Activated CD8-positive, alpha-beta memory T cell treated with anti-CD3 and anti-CD28 coated beads, Interleukin-2, amount 50 U/mL, for 4 hours (primary cell): ENCODE data around the gene FDXACB1.
A peak's percentile ranks its signal among the peaks of the same experiment; 100 is the strongest.

Experiments used
- DNase-seq: peaks from one replicate; pipeline ENCODE4 v3.0.0-alpha.2; 2020

FDXACB1 gene

DNA sequence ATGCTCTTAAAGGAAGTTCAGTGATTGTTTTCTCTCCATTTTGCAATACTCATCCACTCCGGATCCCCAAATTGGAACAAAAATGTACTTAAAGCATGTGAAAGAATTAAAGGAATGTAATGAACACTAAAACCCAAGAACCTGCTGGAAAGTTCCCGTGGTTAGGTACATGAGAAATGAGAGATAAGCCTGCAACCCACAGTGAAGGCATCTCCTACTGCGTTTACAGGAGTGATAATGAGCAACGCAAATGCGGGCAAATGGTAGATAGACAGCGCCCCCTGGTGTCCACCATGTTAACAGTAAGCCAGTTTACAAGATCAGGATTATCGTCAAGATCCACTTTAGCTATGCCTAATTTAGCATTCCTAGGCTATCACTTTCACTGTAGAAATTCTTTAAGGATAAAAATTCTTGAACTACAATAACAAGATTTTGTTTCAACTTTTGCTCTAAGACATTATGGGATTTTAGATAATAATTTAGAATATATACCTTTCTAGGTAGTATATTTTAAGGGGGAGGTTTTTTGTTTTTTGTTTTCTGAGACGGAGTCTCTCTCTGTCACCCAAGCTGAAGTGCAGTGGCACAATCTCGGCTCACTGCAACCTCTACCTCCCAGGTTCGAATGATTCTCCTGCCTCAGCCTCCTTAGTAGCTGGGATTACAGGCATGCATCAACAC lies 37.5 kb downstream of the FDXACB1 start:
- peak; percentile 87 for DNase-seq

DNA sequence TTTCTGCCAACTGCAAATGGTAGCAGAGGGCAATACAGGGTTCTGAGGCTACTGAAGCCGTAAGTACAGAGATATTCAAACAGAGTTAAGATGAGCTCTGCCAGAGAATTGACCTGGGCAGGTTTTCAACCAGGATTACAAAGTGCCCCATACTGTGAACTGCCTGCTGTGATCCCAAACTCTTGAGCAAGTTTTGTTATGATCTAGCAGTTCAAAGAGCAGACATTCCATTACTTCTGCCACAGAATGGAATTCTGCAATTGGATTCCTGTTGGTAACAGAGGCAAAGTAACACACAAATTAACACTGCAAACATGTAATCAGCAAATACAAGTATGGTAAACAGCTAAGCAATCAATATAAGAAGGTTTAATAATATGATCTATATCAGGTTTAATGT lies 38.8 kb downstream of the FDXACB1 start:
- DNase-seq: no peak

DNA sequence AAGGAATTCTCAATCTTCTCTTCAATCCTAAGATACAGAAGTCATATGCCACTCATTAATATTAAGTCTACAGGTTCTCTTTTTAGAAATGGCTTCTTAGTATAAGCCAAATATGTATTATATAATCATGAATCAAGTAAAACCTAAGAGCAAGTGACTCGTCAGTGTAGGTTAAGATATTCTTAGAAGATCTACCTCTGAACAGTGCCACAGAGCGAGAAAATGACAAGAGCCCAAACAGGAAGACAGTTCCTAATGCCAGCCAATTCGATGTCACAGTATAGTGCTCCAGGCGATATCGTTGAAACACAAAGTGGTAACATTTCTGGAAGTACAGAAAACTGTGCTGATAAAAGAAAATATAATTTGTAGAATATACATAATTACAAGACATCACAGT lies 40.9 kb downstream of the FDXACB1 start:
- DNase-seq: no peak

DNA sequence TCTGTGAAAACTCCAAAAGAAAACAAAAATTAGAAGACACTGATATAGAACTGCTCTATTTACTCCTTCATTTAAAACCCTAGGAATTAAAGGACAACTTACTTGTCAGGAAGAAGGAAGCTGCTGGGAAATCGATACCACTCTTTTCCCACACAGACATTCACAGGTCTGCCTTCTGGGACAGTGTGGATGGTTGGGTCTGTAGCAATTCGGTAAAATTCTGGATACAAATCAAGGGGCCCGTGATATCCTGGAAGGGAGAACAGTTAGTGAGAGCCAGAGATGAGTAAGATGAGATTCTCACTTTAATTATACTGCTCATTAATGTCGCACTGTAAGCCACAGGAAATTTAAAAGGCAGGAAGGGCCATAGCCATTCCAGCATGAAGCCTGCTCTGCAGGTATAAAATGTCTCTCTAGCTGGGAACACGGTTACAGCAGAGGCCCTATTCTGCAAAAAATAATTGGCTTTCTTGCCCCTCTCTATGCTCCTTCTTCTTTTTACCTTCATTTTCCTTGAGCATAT lies 41.5 kb downstream of the FDXACB1 start:
- DNase-seq: no peak

DNA sequence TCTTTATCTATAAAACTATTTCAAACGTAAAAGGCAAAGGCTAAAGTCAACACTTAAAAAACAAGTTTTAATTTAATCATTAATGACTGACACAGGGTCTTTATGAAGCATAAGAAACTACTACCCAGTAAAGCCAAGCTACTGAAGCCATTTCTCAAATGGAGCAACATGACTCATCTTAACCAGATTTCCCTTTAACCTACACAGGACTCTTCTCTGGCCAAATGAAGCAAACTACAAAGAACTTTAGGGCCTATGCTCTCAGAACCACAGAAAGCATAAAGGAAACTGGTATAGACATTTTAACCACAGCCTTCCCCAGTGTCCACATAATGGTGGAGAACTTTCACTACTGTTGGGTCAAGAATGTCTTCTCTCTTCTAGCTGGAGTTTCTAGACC lies 42.2 kb downstream of the FDXACB1 start:
- DNase-seq: no peak

DNA sequence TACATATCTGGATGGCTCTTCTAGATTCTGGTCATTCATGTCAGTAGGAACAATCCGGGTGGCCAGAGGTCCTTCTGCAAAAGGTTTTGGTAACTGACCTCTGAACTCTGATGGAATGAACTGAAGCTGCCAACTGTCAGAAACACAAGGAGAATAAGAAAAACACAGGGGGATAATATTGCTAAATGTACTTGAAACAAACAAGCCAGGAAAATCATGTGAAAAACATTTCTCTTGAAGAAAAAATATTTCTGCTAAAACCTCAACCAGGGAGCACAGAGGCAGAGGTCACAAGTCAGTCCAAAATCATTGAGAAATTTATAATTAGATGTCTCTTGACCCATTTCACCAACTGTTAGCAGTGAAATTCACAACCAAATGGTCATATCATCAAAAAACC lies 42.8 kb downstream of the FDXACB1 start:
- DNase-seq: no peak

DNA sequence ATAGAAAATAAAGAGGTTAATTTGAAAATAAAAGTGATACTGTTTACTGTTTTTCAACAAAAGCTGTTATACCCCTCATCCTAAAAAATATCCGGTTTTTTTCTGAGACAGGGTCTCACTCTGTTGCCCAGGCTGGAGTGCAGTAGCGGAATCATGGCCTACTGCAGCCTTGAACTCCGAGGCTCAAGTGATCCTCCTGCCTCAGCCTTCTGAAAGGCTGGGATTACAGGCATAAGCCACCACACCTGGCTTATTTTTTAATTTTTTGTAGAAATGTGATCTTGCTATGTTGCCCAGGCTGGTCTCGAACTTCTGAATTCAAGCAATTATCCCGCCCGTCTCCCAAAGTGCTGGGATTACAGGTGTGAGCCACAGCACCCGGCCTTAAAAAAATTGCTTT lies 43.3 kb downstream of the FDXACB1 start:
- no peak for DNase-seq

DNA sequence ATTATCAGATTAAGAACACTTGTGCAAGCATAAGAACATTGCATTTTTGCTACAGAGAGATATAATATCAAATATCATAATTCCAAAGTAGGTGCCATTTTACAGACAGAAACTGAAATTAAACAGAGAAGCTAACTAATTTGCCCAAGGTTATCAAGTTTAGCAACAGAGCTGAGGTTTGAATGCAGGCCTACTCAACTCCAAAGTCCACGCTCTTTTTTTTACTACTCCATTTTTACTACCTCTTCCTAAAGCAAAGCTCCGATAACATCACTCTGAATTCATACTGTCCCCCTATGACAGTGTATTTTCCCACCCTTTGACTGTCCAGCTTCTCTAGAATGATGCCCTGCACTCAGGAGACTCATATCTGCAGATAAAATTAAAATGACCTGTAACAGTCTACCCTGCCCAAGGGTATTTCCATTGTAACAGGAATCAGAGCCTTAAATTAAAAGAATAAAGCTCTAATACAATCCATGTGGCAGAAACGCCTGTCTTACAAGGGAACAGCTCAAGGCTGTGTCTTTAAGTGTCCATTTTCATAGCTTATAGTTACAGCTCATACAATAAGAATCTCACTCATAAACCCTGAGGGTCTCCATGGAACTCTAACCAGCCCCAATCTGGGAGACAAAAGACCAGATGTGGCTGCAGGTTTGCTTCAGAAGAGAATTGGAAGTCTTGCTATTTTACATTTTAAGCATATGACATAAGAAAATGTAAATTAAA lies 44.4 kb downstream of the FDXACB1 start:
- no peak for DNase-seq

DNA sequence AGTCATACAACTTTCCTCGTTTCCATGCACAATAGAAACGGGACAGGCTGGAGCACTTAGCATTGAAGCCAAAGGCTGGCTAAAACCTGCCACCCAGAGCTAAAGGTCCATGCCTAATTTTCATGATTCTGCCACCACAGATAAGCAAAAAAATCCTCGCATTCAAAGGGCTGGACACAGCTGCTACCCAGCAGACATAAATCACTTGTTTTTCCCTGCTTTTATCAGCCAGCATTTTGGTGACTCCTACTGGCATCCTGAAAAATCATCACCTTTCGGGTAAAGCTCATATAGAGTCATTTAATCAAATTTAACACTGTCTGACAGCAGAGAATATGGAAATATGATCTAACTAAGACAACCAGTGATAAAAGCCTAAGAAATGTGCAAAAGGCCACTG lies 45.4 kb downstream of the FDXACB1 start:
- no peak for DNase-seq

DNA sequence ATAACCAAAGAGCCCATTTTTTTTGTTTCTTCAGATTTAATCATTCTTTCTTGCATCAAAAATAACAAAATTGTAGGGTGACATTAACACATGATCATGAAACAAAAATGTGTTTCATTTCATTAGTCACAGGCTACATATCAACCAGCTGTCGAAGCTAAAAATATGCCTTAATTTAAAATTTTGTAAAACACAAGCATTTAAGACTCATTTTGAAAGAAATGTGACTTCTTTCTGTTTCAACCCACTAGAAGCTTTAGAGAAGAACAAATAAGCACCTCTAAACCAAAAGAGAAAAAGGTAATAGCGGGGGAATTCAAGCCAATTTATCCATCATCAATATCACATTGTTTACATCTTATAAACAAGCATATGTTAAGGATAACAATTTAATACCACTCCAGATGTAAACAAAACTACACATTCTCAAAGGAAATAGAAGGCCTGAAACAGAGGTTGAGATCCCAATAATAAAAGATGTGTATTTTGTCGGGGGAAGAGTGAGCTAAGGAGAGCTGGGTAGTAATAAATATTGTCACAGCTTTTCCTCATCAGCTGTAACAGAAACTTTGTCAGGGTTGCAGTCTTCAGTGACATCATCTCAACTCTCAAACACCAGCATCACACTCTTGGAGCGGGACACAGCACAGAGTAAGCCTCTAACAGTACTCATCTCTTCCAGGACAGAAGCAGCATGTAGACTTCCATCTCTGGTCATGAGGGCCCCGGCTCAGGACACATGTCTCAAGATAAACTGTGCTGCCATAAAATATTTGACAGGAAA lies 49.6 kb downstream of the FDXACB1 start:
- no peak for DNase-seq

DNA sequence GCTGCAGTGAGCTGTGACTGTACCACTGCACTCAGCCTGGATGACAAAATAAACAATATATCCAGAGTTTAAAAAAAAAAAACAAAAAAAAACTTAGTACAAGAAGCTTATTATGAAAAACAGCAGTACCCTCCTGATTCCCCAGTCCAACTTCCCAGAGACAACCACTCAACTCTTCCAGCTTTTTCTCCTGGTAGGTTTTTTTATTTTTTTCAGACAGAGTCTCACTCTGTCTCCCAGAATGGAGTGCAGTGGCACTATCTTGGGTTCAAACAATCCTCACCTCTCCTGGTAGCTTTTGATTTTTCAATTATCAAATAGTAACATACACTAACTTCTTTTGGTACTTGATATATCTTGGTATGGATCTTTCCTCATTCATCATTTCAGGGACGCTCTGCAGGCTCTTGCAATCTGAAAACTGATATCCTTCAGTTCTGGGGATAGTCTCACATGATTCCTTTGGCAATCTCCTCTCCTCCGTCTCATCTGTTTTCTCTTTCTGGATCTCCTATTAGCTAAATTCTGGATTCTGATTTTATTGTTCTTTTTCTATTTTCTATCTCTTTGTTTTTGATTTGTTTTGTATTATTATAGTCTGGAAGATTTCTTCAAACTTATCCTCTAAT lies 52.5 kb downstream of the FDXACB1 start:
- no peak for DNase-seq
